GM10266 (cell line): ENCODE data around the gene VDAC1.
"Not testable (repeated sequence)": the region's sequence is repeated elsewhere in the genome, so short reads cannot be mapped to it uniquely, and the experiment has no call there.

ENCODE experiments used
- DNase-seq: peaks from one replicate; pipeline ENCODE4 v3.0.0; 2012; ENCODE audit errors: extremely low spot score
- CTCF ChIP-seq: IDR thresholded peaks from 2 replicates; pipeline ENCODE4 v1.5.1; 2012; ENCODE audit warnings: mild to moderate bottlenecking, low read depth; ENCODE audit not compliant: control insufficient read depth, insufficient read depth; ENCODE audit errors: missing control alignments

VDAC1 gene

DNA sequence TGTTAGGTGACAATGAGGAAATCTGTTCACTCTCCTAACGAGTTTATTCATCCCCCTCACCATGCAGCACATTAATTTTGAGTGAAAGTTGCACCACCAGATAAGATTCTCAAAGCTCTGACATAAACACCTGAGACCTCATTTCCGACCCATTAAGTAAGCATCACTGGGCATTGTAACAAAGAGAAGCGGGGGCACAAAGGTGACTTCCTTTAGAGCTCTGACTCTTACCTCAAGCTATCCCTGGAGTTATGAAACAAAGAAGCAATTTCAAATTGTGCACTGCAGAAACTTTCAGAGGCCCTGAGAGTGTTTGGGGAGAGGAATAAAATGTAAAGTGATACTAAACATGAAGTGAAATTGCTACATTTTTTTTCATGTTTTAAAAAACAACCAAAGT is 65.8 kb downstream of the VDAC1 start:
- no peak for TF ChIP-seq CTCF
- DNase-seq = peak; percentile 39

DNA sequence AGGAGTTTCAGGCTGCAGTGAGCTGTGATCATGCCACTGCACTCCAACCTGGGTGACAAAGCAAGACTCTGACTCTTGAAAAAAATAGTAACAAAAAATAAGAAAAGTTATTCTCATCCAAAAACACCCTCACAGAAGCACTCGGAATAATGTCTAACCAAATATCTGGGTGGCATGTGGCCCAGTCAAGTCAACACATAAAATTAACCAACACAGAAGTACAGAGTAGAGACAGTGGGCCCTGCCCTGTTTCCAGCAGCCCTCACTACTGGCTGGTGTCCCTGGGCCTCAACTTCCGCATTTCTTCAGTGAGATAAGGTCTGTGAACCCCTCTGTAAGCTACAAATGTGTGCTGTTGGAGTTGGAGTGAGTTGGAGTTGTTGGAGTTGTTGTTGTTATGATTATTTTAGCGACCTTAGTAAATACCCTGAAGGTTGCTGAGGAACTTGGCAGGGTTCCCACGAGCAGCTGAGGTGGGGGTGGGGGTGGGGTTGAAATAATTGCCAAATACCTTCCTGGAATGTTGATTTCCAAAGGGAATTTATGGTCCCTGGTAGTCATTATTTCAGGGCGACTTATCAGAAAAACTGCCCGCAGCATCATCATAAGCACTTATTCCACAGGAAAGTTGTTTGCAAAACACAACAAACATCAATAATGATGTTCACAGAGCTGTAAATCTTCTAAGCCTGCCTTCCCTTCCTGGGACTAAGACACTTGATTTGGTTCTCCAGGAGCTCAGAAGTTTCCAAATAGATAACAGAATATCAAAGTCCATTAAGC is 66.5 kb downstream of the VDAC1 start:
- TF ChIP-seq CTCF = no peak
- no peak for DNase-seq

GRCh38 chr5:133937628-133938027 is 67.1 kb downstream of the VDAC1 start:
- not testable (repeated sequence) for DNase-seq

GRCh38 chr5:133936651-133937015 is 68.1 kb downstream of the VDAC1 start:
- no peak for TF ChIP-seq CTCF
- no peak for DNase-seq

DNA sequence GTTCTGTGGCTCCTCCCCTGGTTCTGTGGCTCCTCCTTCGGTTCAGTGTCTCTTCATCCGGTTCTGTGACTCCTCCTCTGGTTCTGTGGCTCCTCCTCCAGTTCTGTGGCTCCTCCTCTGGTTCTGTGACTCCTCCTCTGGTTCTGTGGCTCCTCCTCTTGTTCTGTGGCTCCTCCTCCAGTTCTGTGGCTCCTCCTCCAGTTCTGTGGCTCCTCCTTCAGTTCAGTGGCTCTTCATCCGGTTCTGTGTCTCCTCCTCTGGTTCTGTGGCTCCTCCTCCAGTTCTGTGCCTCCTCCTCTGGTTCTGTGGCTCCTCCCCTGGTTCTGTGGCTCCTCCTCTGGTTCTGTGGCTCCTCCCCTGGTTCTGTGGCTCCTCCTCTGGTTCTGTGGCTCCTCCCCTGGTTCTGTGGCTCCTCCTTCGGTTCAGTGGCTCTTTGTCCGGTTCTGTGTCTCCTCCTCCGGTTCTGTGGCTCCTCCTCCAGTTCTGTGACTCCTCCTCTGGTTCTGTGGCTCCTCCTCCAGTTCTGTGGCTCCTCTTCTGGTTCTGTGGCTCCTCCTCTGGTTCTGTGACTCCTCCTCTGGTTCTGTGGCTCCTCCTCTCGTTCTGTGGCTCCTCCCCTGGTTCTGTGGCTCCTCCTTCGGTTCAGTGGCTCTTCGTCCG is 68.7 kb downstream of the VDAC1 start:
- not testable (repeated sequence) for DNase-seq

GRCh38 chr5:133935667-133935940 is 69.2 kb downstream of the VDAC1 start:
- TF ChIP-seq CTCF = no peak
- no peak for DNase-seq

DNA sequence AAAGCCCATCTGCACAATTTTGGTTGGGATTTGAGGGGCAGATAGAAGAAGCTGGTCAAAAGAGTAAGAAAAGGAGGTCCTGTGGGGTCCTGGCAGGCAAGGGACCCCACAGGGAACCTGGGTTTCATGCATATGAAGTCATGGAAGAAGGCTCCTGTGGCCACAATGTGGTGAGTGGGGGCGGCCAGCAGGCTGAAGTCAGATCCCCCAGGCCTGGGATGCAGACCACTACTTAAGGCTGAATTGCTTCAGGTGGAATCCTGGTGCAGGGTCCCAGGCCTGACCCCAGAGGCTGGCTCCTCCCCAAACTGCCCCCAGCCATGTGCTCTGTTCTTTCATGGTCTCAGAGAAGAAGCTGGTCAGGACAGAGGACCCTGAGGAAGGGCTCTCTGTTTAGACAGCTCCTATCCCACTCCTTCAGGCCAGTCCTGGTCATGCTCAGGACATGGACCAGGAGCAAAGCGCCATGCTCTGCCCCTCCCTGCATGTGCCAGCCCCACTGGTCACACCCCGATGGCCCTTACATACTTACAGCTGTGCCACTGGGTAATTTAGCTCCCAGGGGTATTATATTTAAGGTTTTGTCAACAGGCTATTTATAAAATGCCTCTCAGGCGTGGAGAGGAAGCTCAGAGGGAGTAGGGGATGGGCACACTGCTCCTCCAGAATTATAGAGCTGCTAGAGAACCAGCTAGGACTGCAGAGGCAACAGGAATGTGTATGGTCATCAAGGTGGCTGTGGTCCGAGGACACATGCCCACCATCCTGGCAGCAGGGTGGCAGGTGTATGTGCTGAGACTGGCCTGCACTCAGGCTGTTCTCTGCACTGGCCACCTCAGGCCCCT is 69.7 kb downstream of the VDAC1 start:
- no peak for TF ChIP-seq CTCF
- DNase-seq = no peak

GRCh38 chr5:133934311-133934710 is 70.5 kb downstream of the VDAC1 start:
- DNase-seq = no peak
- no peak for TF ChIP-seq CTCF
